DND-41 (cell line): ENCODE data around the gene ATP6V1C2.

Experiments
- EZH2 ChIP-seq: IDR thresholded peaks from 3 replicates; pipeline ENCODE4 v1.6.1; 2012; ENCODE audit warnings: borderline replicate concordance, low read depth, mild to moderate bottlenecking, moderate library complexity, low read length, inconsistent platforms; ENCODE audit not compliant: severe bottlenecking
- TF ChIP-seq, protein P1 (sequence below): IDR thresholded peaks from 2 replicates; pipeline ENCODE4 v1.5.1; 2012; ENCODE audit warnings: borderline replicate concordance, low read length, moderate library complexity, mild to moderate bottlenecking; ENCODE audit not compliant: poor library complexity, severe bottlenecking; ENCODE audit errors: extremely low read depth

DNA sequence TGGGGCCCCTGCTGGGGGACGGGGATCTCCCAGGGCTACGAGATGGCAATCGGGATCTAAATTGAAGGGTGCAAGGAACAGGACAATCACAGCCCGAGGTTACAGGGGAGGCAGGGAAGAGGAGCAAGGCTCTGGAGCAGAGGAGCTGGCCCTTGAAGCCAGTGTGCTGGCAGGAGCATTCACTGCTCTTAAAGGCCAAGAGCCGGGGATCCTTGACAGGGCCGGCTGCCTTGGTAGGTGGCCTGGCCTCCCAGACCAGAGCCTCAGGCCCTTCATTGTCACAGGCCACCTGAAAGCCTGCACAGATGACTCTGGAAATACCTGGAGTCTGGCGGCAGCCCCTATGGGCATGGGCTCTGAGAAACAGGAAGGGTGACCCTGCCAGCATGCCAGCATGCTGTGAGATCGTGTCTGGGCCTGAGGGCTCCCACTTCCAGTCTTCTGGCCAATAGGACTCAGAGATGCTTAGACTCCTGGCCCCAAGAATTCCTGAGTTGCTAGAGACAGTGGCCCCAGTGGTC is 52.5 kb downstream of the ATP6V1C2 start:
- TF ChIP-seq, protein P1, sequence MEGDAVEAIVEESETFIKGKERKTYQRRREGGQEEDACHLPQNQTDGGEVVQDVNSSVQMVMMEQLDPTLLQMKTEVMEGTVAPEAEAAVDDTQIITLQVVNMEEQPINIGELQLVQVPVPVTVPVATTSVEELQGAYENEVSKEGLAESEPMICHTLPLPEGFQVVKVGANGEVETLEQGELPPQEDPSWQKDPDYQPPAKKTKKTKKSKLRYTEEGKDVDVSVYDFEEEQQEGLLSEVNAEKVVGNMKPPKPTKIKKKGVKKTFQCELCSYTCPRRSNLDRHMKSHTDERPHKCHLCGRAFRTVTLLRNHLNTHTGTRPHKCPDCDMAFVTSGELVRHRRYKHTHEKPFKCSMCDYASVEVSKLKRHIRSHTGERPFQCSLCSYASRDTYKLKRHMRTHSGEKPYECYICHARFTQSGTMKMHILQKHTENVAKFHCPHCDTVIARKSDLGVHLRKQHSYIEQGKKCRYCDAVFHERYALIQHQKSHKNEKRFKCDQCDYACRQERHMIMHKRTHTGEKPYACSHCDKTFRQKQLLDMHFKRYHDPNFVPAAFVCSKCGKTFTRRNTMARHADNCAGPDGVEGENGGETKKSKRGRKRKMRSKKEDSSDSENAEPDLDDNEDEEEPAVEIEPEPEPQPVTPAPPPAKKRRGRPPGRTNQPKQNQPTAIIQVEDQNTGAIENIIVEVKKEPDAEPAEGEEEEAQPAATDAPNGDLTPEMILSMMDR, result no peak
- TF ChIP-seq EZH2, result no peak
